HG02884 (cell line): ENCODE data around the gene GPATCH4.
"Not testable (repeated sequence)": the region's sequence is repeated elsewhere in the genome, so short reads cannot be mapped to it uniquely, and the experiment has no call there.

Experiments
- ATAC-seq: cut with Tn5 transposase; IDR thresholded peaks from one replicate; pipeline ENCODE4 v1.9.1; 2021; ENCODE audit warnings: mild to moderate bottlenecking, moderate library complexity; ENCODE audit not compliant: unreplicated experiment

GPATCH4 gene

GRCh38 chr1:156601122-156601830 is at the start of gene GPATCH4:
Gene GPATCH4, minus strand, starts transcription at chr1:156601479.
- no peak for ATAC-seq

DNA sequence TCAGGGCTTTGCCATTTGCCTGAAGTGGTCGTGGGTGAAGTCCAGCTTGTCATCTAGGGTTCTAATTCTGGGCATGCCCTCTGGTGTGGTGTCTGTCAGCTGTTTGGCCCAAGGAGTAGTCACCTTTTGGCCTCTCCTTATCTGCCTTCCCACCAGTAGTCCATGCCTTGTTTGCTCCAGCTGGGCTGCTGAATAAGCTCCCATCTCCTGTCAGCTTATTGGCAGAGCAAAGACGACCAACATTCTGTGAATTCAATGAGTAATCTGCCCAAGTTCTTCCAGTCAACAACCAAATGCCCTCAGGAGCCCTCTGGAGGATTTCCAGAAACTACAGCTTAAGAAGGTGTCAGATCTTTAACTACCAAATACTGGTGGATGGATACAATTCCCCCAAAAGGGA is 47.7 kb upstream of the GPATCH4 start:
- no peak for ATAC-seq

DNA sequence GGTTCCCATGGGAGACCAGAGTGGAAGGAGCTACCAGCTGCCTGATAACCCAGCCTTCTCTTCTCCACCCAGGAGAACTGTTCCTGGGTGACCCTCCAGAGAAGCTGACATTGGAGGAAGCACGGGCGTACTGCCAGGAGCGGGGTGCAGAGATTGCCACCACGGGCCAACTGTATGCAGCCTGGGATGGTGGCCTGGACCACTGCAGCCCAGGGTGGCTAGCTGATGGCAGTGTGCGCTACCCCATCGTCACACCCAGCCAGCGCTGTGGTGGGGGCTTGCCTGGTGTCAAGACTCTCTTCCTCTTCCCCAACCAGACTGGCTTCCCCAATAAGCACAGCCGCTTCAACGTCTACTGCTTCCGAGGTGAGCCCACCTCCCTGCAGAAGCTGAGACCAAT is 47.2 kb upstream of the GPATCH4 start:
- no peak for ATAC-seq

DNA sequence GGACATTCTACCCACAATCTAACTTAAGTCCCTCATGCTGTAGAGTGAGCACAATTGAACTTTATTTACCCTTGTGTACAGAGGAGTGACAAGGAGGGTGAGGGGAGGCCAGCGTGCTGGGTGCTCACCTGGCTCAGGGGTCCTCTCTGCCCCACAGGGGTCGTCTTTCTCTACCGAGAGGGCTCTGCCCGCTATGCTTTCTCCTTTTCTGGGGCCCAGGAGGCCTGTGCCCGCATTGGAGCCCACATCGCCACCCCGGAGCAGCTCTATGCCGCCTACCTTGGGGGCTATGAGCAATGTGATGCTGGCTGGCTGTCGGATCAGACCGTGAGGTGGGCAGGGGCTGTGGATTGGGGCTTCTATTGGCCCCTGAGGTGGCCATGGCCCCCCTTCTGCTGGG is 46.1 kb upstream of the GPATCH4 start:
- ATAC-seq = no peak

DNA sequence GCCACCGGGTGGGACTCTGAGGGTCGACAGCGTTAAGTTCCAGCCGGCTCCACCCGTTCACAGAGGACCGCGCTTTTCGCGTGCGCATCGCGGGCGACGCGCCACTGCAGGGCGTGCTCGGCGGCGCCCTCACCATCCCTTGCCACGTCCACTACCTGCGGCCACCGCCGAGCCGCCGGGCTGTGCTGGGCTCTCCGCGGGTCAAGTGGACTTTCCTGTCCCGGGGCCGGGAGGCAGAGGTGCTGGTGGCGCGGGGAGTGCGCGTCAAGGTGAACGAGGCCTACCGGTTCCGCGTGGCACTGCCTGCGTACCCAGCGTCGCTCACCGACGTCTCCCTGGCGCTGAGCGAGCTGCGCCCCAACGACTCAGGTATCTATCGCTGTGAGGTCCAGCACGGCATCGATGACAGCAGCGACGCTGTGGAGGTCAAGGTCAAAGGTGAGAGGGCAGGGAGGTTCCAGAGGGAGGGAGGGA is 45.5 kb upstream of the GPATCH4 start:
- ATAC-seq = no peak

DNA sequence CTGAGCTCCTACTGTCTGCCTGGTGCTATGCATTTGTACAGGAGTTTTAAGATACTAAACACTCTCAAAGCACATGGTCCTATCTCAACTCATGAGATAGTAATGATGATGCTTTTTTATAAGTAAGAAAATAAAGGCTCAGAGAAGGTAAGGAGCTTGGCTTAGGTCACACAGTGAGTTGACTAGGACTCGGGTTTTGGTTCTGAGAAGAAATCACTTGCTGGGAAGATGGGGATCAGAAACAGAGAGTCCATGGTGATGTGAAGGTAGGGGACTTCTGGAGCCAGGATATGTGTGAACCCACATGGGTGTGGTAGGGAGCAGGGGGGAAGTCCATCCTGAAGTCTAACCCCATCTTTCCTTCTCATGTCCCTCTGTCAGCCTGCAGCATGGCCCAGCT is 44.4 kb upstream of the GPATCH4 start:
- no peak for ATAC-seq

DNA sequence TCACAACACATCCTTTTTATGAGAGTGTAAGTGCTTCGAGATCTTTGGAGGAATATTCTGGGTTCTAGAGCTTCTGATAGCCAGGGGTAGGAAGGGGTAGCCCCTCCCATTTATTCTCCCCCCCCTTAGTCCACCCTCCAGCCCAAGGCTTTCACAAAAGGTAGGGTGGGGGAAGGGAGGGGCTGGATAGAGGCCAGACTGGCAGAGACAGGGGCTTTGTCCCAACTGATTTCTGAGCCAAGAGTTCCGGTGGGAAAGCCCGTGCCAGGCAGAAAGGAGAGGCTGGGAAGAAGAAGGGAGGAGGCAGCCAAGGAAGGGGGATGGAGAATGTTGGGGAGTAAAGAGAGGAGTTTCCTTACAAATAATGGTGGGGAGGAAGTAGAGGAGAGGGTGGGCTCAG is 43.8 kb upstream of the GPATCH4 start:
- no peak for ATAC-seq

- ATAC-seq = no peak
Measured at GRCh38 chr1:156644640-156645039, 43.4 kb upstream of the GPATCH4 start.

DNA sequence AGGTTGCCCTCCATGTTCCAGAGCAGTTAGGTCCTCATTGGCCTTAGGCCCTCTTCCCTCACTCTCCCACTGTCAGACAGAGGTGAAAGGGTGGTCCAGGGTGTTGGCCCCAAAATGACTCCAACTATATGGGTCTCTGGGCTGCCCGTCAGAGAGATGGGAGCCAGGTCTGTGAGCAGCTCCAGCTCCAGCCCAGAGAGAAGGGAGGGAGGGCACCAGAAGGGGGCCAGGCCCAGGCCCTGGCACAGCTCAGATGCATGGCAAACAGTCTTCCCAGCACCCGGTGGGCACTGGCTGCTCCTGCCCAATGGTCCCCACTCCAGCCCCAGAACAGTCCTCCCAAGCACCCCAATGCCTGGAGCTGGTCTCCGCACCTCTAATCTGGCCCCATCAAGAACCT is 42.9 kb upstream of the GPATCH4 start:
- no peak for ATAC-seq

DNA sequence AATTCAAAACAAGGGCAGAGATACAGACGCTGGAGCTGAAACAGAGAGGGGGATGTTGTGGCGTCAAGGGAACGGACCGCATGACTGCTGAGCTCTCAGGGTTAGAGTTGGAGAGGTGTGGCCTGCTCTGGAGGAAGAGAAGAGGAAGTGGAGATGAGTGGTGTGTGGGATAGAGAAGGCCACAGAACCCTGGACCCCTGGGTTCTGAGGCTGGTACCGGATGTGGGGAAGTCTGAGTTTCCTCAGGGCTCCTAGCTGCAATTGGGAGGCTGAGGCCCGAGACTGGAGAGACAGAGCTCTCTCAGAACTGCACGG is 42.5 kb upstream of the GPATCH4 start:
- ATAC-seq = no peak

DNA sequence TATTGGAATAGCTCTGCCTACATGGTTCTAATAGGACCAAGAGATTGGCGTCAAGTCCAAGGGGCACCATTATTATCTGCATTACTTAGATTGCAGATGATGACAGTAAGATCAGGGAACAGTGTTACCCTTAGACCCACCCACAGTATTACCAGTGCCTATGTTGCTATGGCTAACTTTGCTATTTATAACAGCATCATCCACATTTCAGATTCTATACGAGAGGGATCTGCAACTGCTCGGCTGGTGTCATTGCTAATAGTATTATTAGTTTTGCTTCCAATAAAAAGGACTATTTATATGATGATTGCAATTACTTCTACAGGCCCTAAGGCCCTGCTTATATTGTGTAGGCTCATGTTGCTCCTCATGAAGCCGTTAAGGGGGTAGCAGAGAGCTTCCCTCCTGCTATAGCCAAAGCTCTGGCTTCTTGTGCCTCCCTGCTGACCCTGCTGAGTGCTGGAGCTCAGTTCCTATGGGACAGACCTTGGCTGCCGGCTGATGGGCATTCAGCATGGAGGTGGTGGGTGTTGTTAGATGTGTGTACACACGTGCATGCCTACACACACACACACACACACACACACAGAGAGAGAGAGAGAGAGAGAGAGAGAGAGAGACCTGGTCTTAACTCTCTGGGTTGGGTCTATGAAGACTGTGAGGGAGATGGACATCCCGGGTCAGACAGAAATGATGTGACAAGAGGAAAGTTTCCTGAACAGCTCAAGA is 41.9 kb upstream of the GPATCH4 start:
- no peak for ATAC-seq

DNA sequence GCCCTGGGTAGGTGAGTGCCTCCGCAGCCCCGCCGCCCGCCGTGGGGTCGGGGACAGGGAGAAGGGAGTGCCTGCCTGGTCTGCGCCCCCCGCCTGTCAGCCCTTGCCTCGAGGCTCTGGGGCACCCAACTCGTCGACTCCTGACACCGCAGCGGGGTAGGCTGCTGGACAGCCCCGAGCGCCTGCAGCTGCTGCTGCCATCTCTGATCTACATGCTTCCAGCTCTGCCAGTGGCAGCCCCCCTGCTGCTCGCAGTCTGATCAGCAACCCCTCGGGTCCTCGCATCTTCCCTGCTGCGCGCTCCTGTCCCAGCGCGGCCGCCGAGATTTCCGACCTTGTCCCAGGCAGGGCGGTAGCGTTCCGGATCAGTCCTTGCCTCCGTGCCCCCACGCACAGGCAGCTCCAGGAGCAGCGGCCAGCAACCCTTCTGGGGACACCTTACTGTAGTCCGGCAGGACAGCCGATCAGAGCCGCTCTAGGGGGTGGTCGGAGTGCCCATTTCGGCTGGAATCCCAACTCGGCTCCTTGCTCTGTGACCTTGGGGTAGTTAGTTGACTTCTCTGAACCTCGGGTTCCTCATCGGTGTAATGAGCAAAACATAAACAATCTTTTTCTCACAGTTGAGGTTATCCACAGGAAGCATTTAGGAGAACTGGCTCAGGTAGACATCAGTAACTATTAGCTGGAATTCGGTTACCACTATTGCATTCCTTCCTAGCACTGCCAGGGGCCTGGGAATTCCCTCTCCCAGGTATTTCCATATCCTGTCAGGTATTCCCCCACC is 41.2 kb upstream of the GPATCH4 start:
- no peak for ATAC-seq

DNA sequence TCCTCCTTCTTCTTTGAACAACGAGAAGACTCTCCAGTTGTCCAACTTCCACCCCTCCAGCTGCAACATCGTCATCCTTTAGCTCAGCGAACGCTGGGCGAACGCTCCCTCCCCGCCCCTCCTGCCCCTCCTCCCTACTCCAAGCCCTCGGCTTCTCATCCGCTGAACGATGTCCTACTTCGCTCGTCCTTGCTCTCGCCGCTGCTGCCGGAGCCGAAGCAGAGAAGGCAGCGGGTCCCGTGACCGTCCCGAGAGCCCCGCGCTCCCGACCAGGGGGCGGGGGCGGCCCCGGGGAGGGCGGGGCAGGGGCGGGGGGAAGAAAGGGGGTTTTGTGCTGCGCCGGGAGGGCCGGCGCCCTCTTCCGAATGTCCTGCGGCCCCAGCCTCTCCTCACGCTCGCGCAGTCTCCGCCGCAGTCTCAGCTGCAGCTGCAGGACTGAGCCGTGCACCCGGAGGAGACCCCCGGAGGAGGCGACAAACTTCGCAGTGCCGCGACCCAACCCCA is 40.5 kb upstream of the GPATCH4 start, which contains the start of gene BCAN:
Gene BCAN, plus strand, starts transcription at position 357 of the 504 bp plus-strand sequence. CDS start 3,938 bp downstream, outside the sequence.
- ATAC-seq = no peak

DNA sequence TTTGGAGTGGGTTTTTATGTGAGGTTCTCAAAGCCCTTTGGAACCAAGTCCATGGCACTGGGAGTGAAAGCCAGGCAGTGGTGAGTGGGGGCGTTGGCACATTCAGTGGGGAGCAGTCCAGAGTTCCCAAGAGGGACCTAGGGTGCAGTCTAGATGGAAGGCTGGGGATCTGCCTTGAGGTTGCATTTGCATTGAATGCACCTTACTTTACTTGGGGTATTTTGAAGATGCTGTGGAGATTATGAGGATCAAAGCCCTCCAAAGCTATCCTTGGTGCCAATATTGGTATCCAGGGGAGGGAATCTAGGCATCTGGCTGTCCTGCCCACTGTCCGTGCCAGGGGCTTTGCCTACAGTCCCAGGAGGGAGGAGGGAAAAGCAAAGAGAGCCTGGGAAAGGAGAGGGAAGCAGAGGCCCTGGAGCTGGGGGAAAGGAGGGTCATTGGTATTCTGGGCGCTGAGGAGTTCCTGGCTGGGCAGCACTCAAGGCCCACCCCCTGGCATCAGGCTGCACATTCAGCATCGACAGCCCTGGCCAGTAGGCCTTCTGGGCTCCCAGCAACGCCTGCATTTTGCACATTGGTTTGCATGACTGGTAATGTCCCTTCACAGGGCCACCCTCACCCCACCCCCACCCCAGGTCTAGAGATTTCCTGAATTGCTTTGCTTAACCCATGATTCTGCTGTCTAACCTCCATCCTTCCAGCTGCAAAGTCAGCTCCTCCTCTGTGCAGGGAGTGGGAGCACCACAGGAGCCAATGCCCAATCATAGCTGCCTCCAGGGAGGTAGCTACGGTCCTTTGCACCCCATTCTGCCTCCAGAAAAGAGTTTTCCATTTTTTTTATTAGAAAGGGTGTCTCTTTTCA is 39.8 kb upstream of the GPATCH4 start:
- ATAC-seq = no peak

- no peak for ATAC-seq
Measured at GRCh38 chr1:156639601-156640101, 38.4 kb upstream of the GPATCH4 start.

DNA sequence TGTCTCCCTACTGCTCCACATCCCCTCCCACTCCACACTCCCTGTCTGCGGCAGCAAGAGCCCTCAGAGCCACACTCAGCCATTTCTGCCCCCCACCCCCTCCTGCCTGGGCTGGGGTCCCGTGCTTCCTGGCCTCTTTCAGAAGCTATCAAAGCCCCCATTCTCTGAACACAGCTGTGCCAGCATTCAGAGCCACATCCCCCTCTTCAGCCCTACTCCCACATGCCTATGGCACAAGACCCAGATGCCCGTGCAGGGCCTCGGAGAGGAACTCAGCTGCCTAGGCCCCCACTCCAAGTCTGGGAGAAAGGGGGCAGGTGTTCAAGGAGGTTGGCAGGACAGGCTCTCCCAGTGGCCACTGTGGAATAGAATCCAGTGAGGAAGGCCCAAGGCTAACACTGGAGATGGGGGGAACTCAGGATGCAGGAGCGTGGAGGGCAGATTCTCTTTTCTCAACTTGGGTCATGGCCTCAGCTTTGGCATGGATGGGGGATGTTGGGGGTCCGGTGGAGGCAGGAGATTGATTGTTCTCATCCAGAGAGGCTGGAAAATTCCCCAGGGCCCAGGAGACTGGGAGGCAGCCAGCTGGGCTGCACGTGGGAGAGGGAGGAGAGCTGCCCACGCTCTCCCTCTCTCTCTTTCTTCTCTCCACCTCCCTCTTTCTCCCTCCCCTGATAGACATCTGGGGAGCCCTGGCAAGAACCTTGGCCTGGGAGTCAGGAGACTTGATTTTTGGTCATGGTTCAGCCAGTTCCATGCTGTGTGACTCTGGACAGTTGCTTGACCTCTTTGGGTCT is 37.1 kb upstream of the GPATCH4 start:
- ATAC-seq = no peak

DNA sequence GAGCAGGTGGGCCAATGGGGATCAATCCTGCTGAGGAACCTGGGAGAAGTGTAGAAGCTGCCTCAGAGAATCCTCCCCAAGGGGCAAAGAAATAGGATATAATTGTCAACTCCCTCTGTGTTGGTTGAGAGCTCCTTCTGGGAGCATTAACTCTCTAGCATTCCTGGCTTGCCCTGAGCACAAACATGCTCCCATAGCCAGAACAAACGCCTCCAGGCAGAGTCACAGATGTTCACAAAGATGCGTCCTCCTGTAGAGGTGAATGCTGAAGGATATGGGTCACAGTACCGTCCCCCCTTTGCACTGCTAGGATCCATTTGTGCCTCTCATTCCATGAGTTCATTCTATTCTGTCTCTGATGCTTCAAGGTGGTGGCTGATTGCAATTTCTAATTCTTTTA is 31.1 kb upstream of the GPATCH4 start:
- no peak for ATAC-seq

- ATAC-seq = not testable (repeated sequence)
Measured at GRCh38 chr1:156631152-156631551, 29.9 kb upstream of the GPATCH4 start.

- ATAC-seq = no peak
Measured at GRCh38 chr1:156629823-156630449, 28.7 kb upstream of the GPATCH4 start.
